Ishikawa (cell line): ENCODE results near the gene SLC5A10.

ENCODE experiments used
- CEBPB ChIP-seq: IDR thresholded peaks from 2 replicates; pipeline ENCODE4 v1.6.1; 2012
- CREB1 ChIP-seq: IDR thresholded peaks from 2 replicates; pipeline ENCODE4 v1.6.1; 2012; ENCODE audit warnings: low read depth
- EGR1 ChIP-seq: IDR thresholded peaks from 2 replicates; pipeline ENCODE4 v1.6.1; 2012
- EP300 ChIP-seq: IDR thresholded peaks from 2 replicates; pipeline ENCODE4 v1.6.1; 2012; ENCODE audit warnings: borderline replicate concordance
- FOXM1 ChIP-seq: IDR thresholded peaks from 2 replicates; pipeline ENCODE4 v1.6.1; 2012; ENCODE audit warnings: low read depth, borderline replicate concordance
- NFIC ChIP-seq: IDR thresholded peaks from 2 replicates; pipeline ENCODE4 v1.6.1; 2012
- RAD21 ChIP-seq: IDR thresholded peaks from 2 replicates; pipeline ENCODE4 v1.6.1; 2012; ENCODE audit warnings: low read depth
- TAF1 ChIP-seq: IDR thresholded peaks from 2 replicates; pipeline ENCODE4 v1.6.1; 2012; ENCODE audit warnings: low read depth, mild to moderate bottlenecking
- TCF12 ChIP-seq: IDR thresholded peaks from 2 replicates; pipeline ENCODE4 v1.6.1; 2012; ENCODE audit warnings: low read depth
- TEAD4 ChIP-seq: IDR thresholded peaks from 2 replicates; pipeline ENCODE4 v1.6.1; 2012
- YY1 ChIP-seq: IDR thresholded peaks from 2 replicates; pipeline ENCODE4 v1.6.1; 2012; ENCODE audit warnings: low read depth
- ZBTB7A ChIP-seq: IDR thresholded peaks from 2 replicates; pipeline ENCODE4 v1.6.1; 2012; ENCODE audit warnings: low read depth
- TF ChIP-seq, protein P1 (sequence below): IDR thresholded peaks from 2 replicates; pipeline ENCODE4 v1.6.1; 2012
- TF ChIP-seq, protein P2 (sequence below): IDR thresholded peaks from 2 replicates; pipeline ENCODE4 v1.6.1; 2012
- TF ChIP-seq, protein P3 (sequence below): IDR thresholded peaks from 2 replicates; pipeline ENCODE4 v1.6.1; 2012; ENCODE audit warnings: low read depth, mild to moderate bottlenecking

SLC5A10 gene

DNA sequence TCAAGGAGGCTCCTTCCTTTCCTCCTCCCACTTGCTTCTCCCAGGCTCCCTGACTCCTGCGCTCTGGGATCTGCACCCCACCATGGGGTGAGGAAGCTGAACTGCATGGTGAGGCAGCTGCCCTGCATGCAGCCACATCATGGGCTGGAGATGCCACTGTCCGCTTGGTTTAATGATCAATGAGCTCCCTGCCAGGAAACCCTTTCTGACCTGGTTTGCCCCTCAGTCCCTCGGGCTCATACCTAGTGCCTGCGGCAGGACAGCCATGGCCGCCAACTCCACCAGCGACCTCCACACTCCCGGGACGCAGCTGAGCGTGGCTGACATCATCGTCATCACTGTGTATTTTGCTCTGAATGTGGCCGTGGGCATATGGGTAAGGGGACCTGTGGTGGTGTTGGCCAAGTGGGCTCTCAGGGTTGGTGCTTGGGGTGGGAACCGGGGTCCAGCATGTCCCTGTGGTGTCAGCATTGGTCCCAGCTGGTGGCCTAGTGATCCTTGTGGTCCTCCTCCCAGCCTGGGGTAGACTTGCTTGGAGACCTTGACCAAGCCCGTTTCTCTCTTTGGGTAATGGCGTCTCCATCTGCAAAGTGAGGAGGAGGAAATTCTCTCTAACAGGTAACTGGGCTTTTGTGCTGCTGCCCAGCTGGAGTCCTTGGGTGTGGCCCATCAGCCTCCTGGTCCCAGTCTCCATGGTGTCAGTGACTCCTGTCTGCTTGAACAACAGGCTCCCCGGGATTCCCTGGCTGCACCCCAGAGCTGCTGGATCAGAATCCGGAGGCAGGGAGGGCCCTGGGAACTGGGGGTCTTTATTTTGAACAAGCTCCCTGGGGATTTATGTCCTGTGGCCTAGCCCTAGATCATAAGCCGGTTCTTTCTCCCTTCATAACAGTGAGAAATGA, at the start of gene SLC5A10:
Gene SLC5A10, plus strand, starts transcription at position 225 of the 902 bp plus-strand sequence. Its CDS starts 41 bp downstream, at position 266.
- no peak for TF ChIP-seq CREB1
- TF ChIP-seq RAD21 = peak; percentile 43
- TF ChIP-seq EP300 = no peak
- no peak for TF ChIP-seq ZBTB7A

DNA sequence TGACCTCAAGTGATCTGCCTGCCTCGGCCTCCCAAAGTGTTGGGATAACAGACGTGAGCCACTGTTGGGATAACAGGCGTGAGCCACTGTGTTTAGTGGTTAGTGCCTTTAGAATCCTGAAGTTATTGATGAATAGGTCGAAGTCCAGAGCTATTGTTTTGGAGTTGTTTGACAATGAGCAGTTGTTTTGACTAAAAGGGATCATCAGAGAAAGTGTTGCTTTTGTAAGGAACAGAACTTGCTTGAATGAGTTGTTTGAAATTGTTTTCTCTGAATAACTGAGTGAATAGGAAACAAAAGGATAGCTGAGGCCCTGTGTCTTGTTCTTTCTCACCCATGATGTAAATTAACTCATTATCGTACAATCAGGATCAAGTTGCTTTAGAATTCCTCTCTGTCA, 47.5 kb upstream of the SLC5A10 start:
- no peak for TF ChIP-seq YY1
- no peak for TF ChIP-seq RAD21
- no peak for TF ChIP-seq FOXM1
- TF ChIP-seq EP300 = no peak
- TF ChIP-seq, protein P1, sequence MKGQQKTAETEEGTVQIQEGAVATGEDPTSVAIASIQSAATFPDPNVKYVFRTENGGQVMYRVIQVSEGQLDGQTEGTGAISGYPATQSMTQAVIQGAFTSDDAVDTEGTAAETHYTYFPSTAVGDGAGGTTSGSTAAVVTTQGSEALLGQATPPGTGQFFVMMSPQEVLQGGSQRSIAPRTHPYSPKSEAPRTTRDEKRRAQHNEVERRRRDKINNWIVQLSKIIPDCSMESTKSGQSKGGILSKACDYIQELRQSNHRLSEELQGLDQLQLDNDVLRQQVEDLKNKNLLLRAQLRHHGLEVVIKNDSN = no peak
- no peak for TF ChIP-seq TAF1

DNA sequence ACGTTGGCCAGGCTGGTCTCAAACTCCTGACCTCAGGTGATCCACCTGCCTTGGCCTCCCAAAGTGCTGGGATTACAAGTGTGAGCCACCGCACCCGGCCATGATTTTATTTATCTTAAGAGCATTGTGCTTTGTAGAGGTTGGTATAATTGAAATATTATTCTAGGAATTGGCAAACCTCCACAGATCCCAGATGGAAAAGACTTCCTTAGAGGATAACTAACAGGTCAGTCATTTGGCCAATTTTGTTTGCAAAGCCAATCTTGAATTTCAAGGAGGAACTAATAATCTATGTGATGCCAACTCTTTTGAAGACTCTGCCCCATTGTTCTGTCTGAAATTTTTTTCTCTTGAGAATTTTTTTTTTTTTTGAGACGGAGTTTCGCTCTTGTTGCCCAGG, 46.7 kb upstream of the SLC5A10 start:
- TF ChIP-seq TEAD4 (no peak), NFIC (no peak), CREB1 (no peak), RAD21 (no peak), ZBTB7A (no peak), FOXM1 (no peak), EP300 (no peak), YY1 (no peak)
- TF ChIP-seq, protein P2, sequence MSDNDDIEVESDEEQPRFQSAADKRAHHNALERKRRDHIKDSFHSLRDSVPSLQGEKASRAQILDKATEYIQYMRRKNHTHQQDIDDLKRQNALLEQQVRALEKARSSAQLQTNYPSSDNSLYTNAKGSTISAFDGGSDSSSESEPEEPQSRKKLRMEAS = no peak
- TF ChIP-seq, protein P1 = no peak

DNA sequence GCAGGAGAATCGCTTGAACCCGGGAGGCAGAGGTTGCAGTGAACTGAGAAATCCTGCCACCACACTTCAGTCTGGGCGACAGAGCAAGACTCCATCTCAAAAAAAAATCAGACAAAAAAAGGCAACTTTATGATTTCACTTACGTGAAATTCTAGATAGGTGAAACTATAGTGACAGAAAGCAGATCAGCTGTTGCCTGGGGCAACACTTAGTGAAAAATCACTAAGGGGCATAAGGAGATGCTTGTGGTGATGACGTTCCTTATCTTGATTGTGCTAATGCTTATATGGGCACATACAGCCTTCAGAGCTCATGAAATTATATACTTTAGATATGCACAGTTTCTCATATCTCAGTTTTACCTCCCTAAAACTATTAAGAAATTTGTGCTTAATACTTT, 41.6 kb upstream of the SLC5A10 start:
- no peak for TF ChIP-seq CEBPB
- TF ChIP-seq CREB1 = no peak
- TF ChIP-seq TCF12 = no peak
- no peak for TF ChIP-seq YY1
- TF ChIP-seq ZBTB7A = no peak
- TF ChIP-seq TAF1 = no peak
- TF ChIP-seq, protein P1 = no peak
- TF ChIP-seq, protein P3, sequence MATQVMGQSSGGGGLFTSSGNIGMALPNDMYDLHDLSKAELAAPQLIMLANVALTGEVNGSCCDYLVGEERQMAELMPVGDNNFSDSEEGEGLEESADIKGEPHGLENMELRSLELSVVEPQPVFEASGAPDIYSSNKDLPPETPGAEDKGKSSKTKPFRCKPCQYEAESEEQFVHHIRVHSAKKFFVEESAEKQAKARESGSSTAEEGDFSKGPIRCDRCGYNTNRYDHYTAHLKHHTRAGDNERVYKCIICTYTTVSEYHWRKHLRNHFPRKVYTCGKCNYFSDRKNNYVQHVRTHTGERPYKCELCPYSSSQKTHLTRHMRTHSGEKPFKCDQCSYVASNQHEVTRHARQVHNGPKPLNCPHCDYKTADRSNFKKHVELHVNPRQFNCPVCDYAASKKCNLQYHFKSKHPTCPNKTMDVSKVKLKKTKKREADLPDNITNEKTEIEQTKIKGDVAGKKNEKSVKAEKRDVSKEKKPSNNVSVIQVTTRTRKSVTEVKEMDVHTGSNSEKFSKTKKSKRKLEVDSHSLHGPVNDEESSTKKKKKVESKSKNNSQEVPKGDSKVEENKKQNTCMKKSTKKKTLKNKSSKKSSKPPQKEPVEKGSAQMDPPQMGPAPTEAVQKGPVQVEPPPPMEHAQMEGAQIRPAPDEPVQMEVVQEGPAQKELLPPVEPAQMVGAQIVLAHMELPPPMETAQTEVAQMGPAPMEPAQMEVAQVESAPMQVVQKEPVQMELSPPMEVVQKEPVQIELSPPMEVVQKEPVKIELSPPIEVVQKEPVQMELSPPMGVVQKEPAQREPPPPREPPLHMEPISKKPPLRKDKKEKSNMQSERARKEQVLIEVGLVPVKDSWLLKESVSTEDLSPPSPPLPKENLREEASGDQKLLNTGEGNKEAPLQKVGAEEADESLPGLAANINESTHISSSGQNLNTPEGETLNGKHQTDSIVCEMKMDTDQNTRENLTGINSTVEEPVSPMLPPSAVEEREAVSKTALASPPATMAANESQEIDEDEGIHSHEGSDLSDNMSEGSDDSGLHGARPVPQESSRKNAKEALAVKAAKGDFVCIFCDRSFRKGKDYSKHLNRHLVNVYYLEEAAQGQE = no peak
- TF ChIP-seq, protein P2 = no peak
- no peak for TF ChIP-seq EP300
- no peak for TF ChIP-seq NFIC
- no peak for TF ChIP-seq FOXM1
- no peak for TF ChIP-seq EGR1
- no peak for TF ChIP-seq RAD21
- no peak for TF ChIP-seq TEAD4

DNA sequence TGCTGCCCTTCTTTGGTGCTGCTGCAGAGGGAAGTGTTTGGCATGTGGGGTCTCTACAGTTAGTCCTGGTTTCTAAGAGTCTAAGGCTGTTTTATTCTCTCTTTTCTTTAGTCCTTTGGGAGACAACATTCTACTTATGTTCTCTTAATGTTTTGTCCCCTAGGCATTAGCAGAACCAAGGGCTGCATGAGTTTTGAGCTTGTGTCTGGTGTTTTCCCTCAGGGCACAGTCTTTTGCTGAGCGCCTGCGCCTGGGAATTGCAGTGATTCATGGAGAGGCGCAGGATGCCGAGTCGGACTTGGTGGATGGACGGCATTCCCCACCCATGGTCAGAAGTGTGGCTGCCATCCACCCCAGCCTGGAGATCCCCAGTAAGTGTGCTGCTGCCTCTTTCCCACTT, 41.1 kb upstream of the SLC5A10 start:
- TF ChIP-seq ZBTB7A (no peak), CREB1 (no peak), RAD21 (no peak), TAF1 (no peak), TEAD4 (no peak), FOXM1 (no peak), EP300 (no peak), YY1 (no peak), NFIC (no peak), CEBPB (no peak), TCF12 (no peak), EGR1 (no peak)
- TF ChIP-seq, protein P3 = no peak
- TF ChIP-seq, protein P2 = no peak
- TF ChIP-seq, protein P1 = no peak
